ENCODE data around the gene DFFB.
A peak's percentile ranks its signal among the peaks of the same experiment; 100 is the strongest.
"Not testable (repeated sequence)": the region's sequence is repeated elsewhere in the genome, so short reads cannot be mapped to it uniquely, and the experiment has no call there.

DFFB gene

GRCh38 chr1:3910049-3910731, 52.9 kb downstream of the DFFB start:
- DNase-seq (ENCODE audit: low read depth in 2 of 2) = no peak

GRCh38 chr1:3910857-3911845, 53.9 kb downstream of the DFFB start:
- peak; percentile 52 to 70 for DNase-seq (ENCODE audit: low read depth in 2 of 2)

GRCh38 chr1:3911981-3912808, 54.9 kb downstream of the DFFB start:
- DNase-seq (ENCODE audit: low read depth in 2 of 2) = no peak

- no peak for DNase-seq (ENCODE audit: low read depth in 2 of 2)
Measured at GRCh38 chr1:3912809-3913685, 55.8 kb downstream of the DFFB start.

GRCh38 chr1:3914331-3914851, 57.1 kb downstream of the DFFB start:
- no peak for DNase-seq (ENCODE audit: low read depth in 2 of 2)

- no peak for DNase-seq (ENCODE audit: low read depth in 2 of 2)
Measured at GRCh38 chr1:3914911-3915310, 57.6 kb downstream of the DFFB start.

- no peak for DNase-seq (ENCODE audit: low read depth in 2 of 2)
Measured at GRCh38 chr1:3915551-3916121, 58.4 kb downstream of the DFFB start.

GRCh38 chr1:3917761-3918160, 60.5 kb downstream of the DFFB start:
- DNase-seq (ENCODE audit: low read depth in 2 of 2) = no peak

- DNase-seq (ENCODE audit: low read depth in 2 of 2) = not testable (repeated sequence)
Measured at GRCh38 chr1:3918359-3918758, 61.1 kb downstream of the DFFB start.

- no peak for DNase-seq (ENCODE audit: low read depth in 2 of 2)
Measured at GRCh38 chr1:3918966-3919611, 61.8 kb downstream of the DFFB start.

- DNase-seq (ENCODE audit: low read depth in 2 of 2) = no peak
Measured at GRCh38 chr1:3919706-3920105, 62.4 kb downstream of the DFFB start.

- no peak for DNase-seq (ENCODE audit: low read depth in 2 of 2)
Measured at GRCh38 chr1:3921765-3922164, 64.5 kb downstream of the DFFB start.

- DNase-seq (ENCODE audit: low read depth in 2 of 2) = no peak
Measured at GRCh38 chr1:3922201-3922725, 65.0 kb downstream of the DFFB start.

GRCh38 chr1:3922851-3923250, 65.6 kb downstream of the DFFB start:
- no peak for DNase-seq (ENCODE audit: low read depth in 2 of 2)

- no peak for DNase-seq (ENCODE audit: low read depth in 2 of 2)
Measured at GRCh38 chr1:3923378-3924185, 66.3 kb downstream of the DFFB start.

GRCh38 chr1:3924186-3924824, 67.0 kb downstream of the DFFB start:
- no peak for DNase-seq (ENCODE audit: low read depth in 2 of 2)

GRCh38 chr1:3924825-3925220, 67.5 kb downstream of the DFFB start:
- no peak for DNase-seq (ENCODE audit: low read depth in 2 of 2)

- no peak for DNase-seq (ENCODE audit: low read depth in 2 of 2)
Measured at GRCh38 chr1:3925256-3925655, 68.0 kb downstream of the DFFB start.

Measured in stimulated activated CD4-positive, alpha-beta T cell treated with anti-CD3 and anti-CD28 coated beads, Interleukin-1b, Interleukin-23, amount 100 ng/mL, for 1 hour (primary cell).